22Rv1 (cell line): ENCODE data around the gene NFATC1.

ENCODE experiments used
- H3K27ac ChIP-seq: fragments of 450-650 bp; 2 replicates; pipeline ENCODE4 v1.5.1; 2017
- ZFX ChIP-seq: fragments of 450-650 bp; IDR thresholded peaks from 2 replicates; pipeline ENCODE4 v1.6.1; 2017; ENCODE audit warnings: antibody characterized with exemption, borderline replicate concordance
- TF ChIP-seq, protein P1 (sequence below): fragments of 450-650 bp; IDR thresholded peaks from 2 replicates; pipeline ENCODE4 v1.5.1; 2017; ENCODE audit warnings: mild to moderate bottlenecking

NFATC1 gene

DNA sequence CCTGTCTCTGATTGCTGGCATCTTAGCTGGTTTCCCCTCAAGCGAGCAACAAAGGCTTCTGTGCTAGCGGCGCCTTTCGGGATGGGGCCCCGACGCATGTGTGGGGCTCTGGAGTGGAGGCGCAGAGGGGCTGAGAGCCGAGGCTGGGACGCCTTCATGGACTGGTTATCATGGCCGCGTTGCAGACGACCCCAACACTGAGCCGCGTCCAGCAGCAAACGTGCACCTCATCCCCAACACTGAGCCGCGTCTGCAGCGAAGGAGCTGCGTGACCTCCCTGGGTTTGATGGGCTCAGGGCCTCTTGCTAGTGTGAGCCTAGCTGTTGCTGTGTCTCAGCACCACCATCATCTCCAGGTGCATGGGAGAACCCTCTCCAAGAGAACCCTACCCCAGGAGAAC lies 160.2 kb downstream of the NFATC1 start:
- TF ChIP-seq ZFX: no peak
- TF ChIP-seq, protein P1, sequence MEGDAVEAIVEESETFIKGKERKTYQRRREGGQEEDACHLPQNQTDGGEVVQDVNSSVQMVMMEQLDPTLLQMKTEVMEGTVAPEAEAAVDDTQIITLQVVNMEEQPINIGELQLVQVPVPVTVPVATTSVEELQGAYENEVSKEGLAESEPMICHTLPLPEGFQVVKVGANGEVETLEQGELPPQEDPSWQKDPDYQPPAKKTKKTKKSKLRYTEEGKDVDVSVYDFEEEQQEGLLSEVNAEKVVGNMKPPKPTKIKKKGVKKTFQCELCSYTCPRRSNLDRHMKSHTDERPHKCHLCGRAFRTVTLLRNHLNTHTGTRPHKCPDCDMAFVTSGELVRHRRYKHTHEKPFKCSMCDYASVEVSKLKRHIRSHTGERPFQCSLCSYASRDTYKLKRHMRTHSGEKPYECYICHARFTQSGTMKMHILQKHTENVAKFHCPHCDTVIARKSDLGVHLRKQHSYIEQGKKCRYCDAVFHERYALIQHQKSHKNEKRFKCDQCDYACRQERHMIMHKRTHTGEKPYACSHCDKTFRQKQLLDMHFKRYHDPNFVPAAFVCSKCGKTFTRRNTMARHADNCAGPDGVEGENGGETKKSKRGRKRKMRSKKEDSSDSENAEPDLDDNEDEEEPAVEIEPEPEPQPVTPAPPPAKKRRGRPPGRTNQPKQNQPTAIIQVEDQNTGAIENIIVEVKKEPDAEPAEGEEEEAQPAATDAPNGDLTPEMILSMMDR: no peak
- H3K27ac ChIP-seq: no peak overlapping the region

DNA sequence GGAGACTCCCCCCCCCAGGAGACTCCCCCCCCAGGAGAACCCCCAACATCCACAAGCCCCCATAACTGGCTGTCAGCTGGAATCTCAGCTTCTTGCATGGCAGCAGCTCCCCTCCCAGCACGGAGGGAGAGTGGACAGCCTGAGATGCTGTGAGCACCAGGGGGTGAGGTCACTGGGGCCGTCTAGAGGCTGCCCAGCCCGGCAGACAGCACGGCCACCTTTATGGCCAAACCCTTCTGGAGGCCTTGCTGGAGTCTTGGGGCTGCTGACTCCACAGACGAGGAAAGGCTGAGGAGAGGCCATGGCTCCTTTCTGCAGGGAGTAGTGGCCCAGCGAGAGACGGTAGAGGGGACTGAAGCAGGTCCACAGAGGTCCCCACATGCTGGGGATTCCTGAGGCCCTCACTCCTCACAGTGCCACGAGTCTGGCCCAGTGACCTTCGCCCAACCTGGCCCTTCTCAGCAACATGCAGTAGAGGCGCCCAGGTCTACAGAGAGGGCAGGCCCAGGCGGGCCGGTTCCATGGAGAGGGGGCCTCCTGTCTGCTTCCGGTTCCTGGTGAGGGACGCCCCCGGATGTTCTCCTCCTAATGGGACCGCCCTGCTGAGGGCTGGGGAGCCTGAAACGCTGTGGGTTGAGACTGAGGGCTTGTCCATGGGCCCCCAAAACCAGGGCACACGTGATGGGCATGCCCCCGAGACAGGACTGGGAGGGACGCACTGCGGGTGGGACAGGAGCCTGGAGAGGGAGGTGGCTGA lies 161.3 kb downstream of the NFATC1 start:
- TF ChIP-seq, protein P1: no peak
- TF ChIP-seq ZFX: no peak
- H3K27ac ChIP-seq: no peak overlapping the region

DNA sequence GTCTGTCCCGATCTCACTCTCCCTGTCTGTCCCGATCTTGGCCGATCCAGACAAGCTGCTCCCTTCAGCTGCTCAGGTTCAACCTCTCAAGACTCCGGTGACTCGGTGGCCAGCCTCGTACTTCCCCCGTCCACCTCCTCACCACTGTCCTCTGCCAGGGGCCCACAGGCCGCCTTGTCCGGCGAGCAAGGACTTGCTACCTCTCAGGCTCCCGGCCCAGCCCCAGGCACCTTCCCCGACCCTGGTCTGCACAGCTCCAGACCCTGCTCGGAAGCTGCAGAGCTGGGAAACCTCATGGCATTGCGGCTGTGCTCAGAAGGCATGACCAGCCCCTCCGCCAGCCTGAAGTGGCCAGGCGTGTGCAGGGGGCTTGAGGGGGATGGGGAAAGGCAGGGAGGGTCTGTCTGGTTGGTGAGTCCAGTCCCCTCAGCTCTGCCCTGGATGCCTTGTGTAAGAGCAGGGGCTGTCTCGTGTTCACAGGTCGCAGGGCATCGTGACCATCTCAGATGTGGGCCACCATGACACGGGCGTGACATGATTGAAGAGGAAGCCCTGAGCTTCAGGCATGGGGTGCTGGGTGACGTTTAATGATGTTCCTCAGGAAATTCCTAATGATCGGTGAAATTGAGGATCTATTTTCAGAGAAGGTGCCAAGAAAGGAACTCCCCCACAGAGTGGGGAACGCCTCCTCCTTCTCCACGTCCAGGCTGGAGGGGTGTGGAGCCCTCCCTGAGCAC lies 162.6 kb downstream of the NFATC1 start:
- H3K27ac ChIP-seq: no peak overlapping the region
- TF ChIP-seq, protein P1: no peak
- no peak for TF ChIP-seq ZFX

DNA sequence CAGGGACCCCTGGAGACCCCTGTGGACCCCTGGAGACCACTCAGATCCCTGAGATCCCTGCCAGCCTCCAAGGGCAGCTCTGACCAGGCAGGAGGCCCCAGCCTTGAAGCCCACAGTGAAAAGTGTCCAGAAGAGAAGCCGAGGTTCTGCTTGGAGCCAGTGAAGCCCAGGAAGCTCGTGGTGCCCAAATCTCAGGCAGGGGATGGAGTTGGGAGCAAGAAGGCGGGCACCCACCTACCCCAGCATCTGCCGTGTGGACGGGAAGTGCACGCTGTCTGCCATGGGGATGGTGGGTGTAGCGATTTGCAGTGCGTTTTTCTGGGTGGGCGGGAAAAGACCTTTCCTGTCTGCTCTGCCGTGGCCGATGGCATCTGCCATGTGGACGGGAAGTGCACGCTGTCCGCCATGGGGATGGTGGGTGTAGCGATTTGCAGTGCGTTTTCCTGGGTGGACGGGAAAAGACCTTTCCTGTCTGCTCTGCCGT lies 163.2 kb downstream of the NFATC1 start:
- TF ChIP-seq, protein P1: no peak
- TF ChIP-seq ZFX: no peak
- no peak overlapping the region for H3K27ac ChIP-seq

DNA sequence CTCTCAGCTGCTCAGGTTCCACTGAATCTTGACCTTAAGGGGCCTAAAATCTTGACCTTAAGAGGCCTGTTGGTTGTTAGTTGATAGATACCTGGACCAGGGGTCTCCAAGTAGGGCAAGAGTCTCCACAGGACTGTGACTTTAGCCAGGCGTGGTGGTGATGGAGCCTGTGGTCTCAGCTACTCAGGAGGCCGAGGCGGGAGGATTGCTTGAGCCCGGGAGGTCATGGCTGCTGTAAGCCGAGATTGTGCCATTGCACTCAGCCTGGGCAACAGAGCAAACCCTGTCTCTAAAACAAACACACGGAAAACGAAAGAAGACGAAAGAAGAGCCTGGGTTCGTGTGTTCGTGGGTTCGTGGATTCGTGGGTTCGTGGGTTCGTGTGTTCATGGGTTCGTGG lies 163.7 kb downstream of the NFATC1 start:
- TF ChIP-seq, protein P1: no peak
- TF ChIP-seq ZFX: no peak
- H3K27ac ChIP-seq: no peak overlapping the region

DNA sequence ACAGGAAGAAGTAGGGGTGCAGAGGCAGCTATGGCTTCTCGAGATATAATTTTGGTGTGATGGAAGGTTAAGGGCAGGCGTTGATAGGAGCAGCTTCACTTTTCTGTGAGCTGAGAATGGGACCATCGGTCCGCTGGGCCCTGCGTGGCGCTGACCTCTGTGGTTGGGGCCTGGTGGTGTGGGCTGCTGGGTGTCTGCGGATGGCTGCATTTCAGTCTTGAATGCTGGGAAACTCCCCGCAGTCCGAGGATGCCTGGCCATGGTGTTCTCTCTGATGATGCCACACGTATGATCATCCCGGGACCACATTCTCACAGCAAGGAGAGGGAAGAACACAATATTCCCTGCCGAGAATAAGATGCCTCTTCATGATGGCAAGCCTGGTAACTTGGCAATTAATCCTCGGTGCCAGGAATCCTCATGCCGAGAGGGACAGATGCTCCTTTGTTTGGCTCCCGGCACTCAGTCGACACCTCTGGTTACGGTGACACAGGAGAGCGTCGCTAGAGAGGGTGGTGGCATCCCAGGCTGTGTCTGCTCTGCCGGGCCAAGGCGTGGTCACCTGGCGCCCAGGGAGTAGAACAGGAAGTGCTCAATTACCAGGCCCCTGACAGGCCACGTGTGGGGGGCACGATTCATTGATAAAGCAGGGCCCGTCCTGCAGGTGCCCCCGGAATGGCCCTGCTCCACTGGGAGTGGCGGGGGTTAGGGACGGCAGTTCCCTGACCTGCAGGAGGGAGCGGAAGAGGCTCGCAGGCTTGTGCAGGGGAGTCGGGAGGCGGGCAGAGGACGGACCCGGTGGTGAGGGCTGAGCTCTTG lies 164.5 kb downstream of the NFATC1 start:
- TF ChIP-seq, protein P1: no peak
- no peak for TF ChIP-seq ZFX
- H3K27ac ChIP-seq: no peak overlapping the region

DNA sequence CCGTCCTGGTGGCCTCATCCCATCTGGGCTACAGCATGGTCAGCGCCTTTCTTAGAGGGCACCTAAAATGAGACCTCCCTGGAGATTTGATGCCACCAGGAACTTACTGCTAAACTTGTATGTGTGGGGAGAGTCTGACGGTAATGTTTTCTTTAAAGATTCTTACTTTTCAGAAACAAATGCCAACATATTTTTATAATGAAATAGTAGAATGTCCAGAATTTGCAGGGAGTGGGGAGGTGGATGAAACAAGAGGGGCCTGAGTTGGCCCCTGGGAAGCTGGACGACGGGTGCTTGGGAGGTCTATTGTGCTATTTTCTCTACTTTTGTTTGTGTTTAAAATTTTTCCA lies 165.1 kb downstream of the NFATC1 start:
- TF ChIP-seq ZFX: no peak
- TF ChIP-seq, protein P1: no peak
- H3K27ac ChIP-seq: no peak overlapping the region
